ENCODE results near the gene ABHD12.

ABHD12 gene

DNA sequence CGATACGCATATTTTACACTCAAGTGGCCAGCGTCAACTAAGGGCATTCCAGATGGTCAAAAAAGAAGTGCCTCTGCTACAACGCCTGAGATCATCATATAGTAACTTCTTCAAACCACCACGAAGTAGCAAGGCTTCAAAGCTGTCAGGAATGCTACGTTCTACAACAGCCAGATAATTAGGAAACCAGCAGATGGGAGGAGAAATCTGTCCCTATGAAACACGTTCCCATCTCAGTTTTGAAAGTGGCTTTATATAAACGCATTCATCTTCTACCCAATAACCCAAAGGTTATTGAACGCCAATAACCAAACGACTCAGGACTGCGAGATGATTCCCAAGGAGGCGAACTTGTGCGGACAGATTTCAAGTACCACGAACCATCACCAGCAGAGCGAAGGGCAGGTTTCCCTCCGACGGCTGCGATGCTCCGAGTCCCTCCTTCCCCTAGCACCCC lies 1.2 kb downstream of the ABHD12 start:
- Histone ChIP-seq H3K4me3 (ENCODE audit: insufficient read depth, low read length, poor library complexity, severe bottlenecking) (peak overlapping the region; percentile 73), H4K20me1 (ENCODE audit: low read depth, low read length) (no peaks in the 10 kb centered on the region), H3K9ac (ENCODE audit: low read length) (peak overlapping the region; percentile 79), H3K79me2 (ENCODE audit: insufficient read depth, low read length) (peaks cover 3% of the 10 kb centered on the region; the same call in 1 of the 2 replicates), H3K4me2 (ENCODE audit: low read depth, low read length, poor library complexity, severe bottlenecking) (peak overlapping the region; percentile 74), H3K27ac (ENCODE audit: low read depth, low read length) (no peak overlapping the region), H3K27me3 (ENCODE audit: low read length) (no peaks in the 10 kb centered on the region), H3K9me3 (ENCODE audit: insufficient read depth, low read length) (no peaks in the 10 kb centered on the region), H3K9me2 (replicated peaks; ENCODE audit: insufficient read depth, low read length) (no peaks in the 10 kb centered on the region), H3K36me3 (ENCODE audit: low read length) (no peaks in the 10 kb centered on the region), H3F3A (ENCODE audit: insufficient read depth) (peaks cover 4% of the 10 kb centered on the region; the same call in 1 of the 2 replicates), H2AFZ (ENCODE audit: low read depth, low read length, severe bottlenecking) (peak overlapping the region; percentile 55)
- TF ChIP-seq CTCF (IDR thresholded peaks at IDR 0.05; ENCODE audit: insufficient read depth, low read length, poor library complexity, severe bottlenecking): no peak
- TF ChIP-seq EZH2phosphoT487 (conservative IDR thresholded peaks at IDR 0.05; ENCODE audit: low read length): no peak

GRCh38 chr20:25382704-25383370 lies 7.8 kb downstream of the ABHD12 start:
- no peak overlapping the region for H2AFZ ChIP-seq (ENCODE audit: low read depth, low read length, severe bottlenecking)
- no peaks in the 10 kb centered on the region for H3K9me3 ChIP-seq (ENCODE audit: insufficient read depth, low read length)
- no peaks in the 10 kb centered on the region for H3K36me3 ChIP-seq (ENCODE audit: low read length)
- H4K20me1 ChIP-seq (ENCODE audit: low read depth, low read length): no peaks in the 10 kb centered on the region; the same call in 1 of the 2 replicates
- no peak overlapping the region for H3K9ac ChIP-seq (ENCODE audit: low read length)
- no peak overlapping the region for H3K4me3 ChIP-seq (ENCODE audit: insufficient read depth, low read length, poor library complexity, severe bottlenecking)
- no peaks in the 10 kb centered on the region for H3K9me2 ChIP-seq (replicated peaks; ENCODE audit: insufficient read depth, low read length)
- peaks cover 8% of the 10 kb centered on the region for H3K79me2 ChIP-seq (ENCODE audit: insufficient read depth, low read length)
- H3F3A ChIP-seq (ENCODE audit: insufficient read depth): no peaks in the 10 kb centered on the region; the same call in 1 of the 2 replicates
- no peaks in the 10 kb centered on the region for H3K27me3 ChIP-seq (ENCODE audit: low read length)
- TF ChIP-seq CTCF (IDR thresholded peaks at IDR 0.05; ENCODE audit: insufficient read depth, low read length, poor library complexity, severe bottlenecking) (no peak), EZH2phosphoT487 (conservative IDR thresholded peaks at IDR 0.05; ENCODE audit: low read length) (no peak)
- H3K4me2 ChIP-seq (ENCODE audit: low read depth, low read length, poor library complexity, severe bottlenecking): no peak overlapping the region
- H3K27ac ChIP-seq (ENCODE audit: low read depth, low read length): no peak overlapping the region

- Histone ChIP-seq H3K36me3 (ENCODE audit: low read length) (no peaks in the 10 kb centered on the region), H3K27ac (ENCODE audit: low read depth, low read length) (no peak overlapping the region), H3K9ac (ENCODE audit: low read length) (no peak overlapping the region), H3K4me3 (ENCODE audit: insufficient read depth, low read length, poor library complexity, severe bottlenecking) (no peak overlapping the region), H4K20me1 (ENCODE audit: low read depth, low read length) (no peaks in the 10 kb centered on the region; the same call in 1 of the 2 replicates), H2AFZ (ENCODE audit: low read depth, low read length, severe bottlenecking) (no peak overlapping the region), H3K9me3 (ENCODE audit: insufficient read depth, low read length) (no peaks in the 10 kb centered on the region), H3K9me2 (replicated peaks; ENCODE audit: insufficient read depth, low read length) (no peaks in the 10 kb centered on the region), H3K27me3 (ENCODE audit: low read length) (no peaks in the 10 kb centered on the region), H3F3A (ENCODE audit: insufficient read depth) (no peaks in the 10 kb centered on the region), H3K4me2 (ENCODE audit: low read depth, low read length, poor library complexity, severe bottlenecking) (no peak overlapping the region), H3K79me2 (ENCODE audit: insufficient read depth, low read length) (peaks cover 5% of the 10 kb centered on the region)
- no peak for TF ChIP-seq CTCF (IDR thresholded peaks at IDR 0.05; ENCODE audit: insufficient read depth, low read length, poor library complexity, severe bottlenecking)
- no peak for TF ChIP-seq EZH2phosphoT487 (conservative IDR thresholded peaks at IDR 0.05; ENCODE audit: low read length)
These were observed 9.6 kb downstream of the ABHD12 start for GRCh38 chr20:25380945-25381614.

Measured in SU-DHL-6 (cell line).